HL-60 (cell line): Measurements from ENCODE around the gene EVA1A.

Experiments
- DNase-seq, 2 experiments: peaks; one replicate each; pipeline ENCODE4 v3.0.0-alpha.2; 2010 to 2020; ENCODE audit warnings: low read depth in 1 of 2, low spot score in 1 of 2
- H3K27ac ChIP-seq: fragments of 250-450 bp; sonication (Bioruptor Pico); replicated peaks from 2 replicates; pipeline ENCODE4 v1.5.1; 2020; ENCODE audit warnings: mild to moderate bottlenecking, moderate library complexity
- H3K27me3 ChIP-seq: fragments of 250-450 bp; sonication (Bioruptor Pico); 2 replicates; pipeline ENCODE4 v1.5.1; 2021; ENCODE audit warnings: mild to moderate bottlenecking, moderate library complexity; ENCODE audit not compliant: insufficient read depth, poor library complexity, severe bottlenecking
- H3K4me3 ChIP-seq: replicated peaks from 2 replicates; pipeline ENCODE4 v1.5.1; 2011; ENCODE audit warnings: mild to moderate bottlenecking, control low read depth, low read length; ENCODE audit not compliant: insufficient read depth
- GABPA ChIP-seq: IDR thresholded peaks from 2 replicates; pipeline ENCODE4 v1.6.1; 2012; ENCODE audit warnings: low read depth
- POLR2AphosphoS5 ChIP-seq: IDR thresholded peaks from 2 replicates; pipeline ENCODE4 v1.6.1; 2012; ENCODE audit warnings: low read depth
- SPI1 ChIP-seq: IDR thresholded peaks from 2 replicates; pipeline ENCODE4 v1.6.1; 2012; ENCODE audit warnings: low read depth, mild to moderate bottlenecking, borderline replicate concordance
- TF ChIP-seq, protein P1 (sequence below): IDR thresholded peaks from 2 replicates; pipeline ENCODE4 v1.6.1; 2012; ENCODE audit warnings: low read depth; ENCODE audit not compliant: insufficient replicate concordance
- TF ChIP-seq, protein P2 (sequence below): IDR thresholded peaks from one replicate; pipeline ENCODE4 v1.5.1; 2011; ENCODE audit warnings: low read length, control low read depth, inconsistent platforms; ENCODE audit not compliant: insufficient read depth

The EVA1A gene

DNA sequence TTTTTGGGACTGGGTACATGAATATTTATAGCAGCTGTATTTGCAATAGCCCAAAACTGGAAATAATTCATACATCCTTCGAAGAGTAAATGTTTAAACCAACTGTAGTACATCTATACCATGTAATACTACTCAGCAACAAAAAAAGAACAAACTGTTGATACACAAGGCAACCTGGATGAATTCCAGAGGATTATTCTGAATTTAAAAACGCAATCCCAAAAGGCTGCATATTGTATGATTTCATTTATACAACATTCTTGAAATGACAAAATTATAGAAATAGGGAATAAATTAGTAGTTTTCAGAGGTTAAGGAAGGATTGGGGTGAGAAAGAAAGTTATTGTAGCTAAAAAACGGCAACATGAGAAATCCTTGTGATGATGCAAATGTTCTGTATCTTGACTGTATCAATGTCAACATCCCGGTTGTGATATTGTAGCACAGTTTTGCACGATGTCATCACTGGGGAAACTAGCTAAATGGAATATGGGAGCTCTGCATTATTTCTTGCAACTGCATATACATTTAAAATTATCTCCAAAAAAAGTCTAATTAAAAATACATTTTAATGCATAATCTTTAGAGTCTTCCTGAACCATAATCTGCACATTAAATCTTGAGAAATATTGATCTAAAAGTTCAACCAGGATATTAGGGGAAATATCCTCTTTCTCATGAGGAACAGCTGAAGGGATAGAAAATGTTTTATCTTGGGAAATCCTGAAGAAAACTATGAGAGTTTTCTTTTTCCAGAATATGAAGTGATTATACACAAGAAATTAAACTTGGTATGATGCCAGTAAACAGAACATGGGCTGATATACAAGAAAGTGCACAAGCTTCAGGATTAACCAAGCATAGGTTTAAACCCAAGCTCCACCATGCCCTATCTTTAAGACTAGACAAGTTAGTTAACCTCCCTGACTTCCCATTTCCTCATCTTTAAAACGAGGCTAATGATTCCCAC is 21.9 kb downstream of the EVA1A start:
- TF ChIP-seq, protein P1, sequence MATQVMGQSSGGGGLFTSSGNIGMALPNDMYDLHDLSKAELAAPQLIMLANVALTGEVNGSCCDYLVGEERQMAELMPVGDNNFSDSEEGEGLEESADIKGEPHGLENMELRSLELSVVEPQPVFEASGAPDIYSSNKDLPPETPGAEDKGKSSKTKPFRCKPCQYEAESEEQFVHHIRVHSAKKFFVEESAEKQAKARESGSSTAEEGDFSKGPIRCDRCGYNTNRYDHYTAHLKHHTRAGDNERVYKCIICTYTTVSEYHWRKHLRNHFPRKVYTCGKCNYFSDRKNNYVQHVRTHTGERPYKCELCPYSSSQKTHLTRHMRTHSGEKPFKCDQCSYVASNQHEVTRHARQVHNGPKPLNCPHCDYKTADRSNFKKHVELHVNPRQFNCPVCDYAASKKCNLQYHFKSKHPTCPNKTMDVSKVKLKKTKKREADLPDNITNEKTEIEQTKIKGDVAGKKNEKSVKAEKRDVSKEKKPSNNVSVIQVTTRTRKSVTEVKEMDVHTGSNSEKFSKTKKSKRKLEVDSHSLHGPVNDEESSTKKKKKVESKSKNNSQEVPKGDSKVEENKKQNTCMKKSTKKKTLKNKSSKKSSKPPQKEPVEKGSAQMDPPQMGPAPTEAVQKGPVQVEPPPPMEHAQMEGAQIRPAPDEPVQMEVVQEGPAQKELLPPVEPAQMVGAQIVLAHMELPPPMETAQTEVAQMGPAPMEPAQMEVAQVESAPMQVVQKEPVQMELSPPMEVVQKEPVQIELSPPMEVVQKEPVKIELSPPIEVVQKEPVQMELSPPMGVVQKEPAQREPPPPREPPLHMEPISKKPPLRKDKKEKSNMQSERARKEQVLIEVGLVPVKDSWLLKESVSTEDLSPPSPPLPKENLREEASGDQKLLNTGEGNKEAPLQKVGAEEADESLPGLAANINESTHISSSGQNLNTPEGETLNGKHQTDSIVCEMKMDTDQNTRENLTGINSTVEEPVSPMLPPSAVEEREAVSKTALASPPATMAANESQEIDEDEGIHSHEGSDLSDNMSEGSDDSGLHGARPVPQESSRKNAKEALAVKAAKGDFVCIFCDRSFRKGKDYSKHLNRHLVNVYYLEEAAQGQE: no peak
- TF ChIP-seq SPI1: no peak
- Histone ChIP-seq H3K4me3 (no peak overlapping the region), H3K27ac (no peak overlapping the region), H3K27me3 (no peaks in the 10 kb centered on the region)
- no peak for DNase-seq

DNA sequence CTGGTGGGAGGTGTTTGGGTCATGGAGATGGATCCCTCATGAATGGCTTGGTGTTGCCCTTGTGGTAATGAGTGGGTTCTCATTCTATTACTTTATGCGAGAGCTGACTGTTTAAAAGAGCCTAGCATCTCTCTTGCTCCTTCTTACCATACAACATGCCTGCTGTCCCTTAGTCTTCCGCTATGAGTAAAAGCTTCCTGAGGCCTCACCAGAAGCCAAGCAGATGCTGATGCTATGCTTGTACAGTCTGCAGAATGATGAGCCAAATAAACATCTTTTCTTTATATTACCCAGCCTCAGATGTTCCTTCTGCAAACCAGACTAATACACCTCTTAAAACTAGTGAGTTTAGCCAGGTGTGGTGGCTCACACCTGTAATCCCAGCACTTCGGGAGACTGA is 23.1 kb downstream of the EVA1A start:
- no peak overlapping the region for H3K27ac ChIP-seq
- no peak overlapping the region for H3K4me3 ChIP-seq
- no peak for DNase-seq
- TF ChIP-seq, protein P2, sequence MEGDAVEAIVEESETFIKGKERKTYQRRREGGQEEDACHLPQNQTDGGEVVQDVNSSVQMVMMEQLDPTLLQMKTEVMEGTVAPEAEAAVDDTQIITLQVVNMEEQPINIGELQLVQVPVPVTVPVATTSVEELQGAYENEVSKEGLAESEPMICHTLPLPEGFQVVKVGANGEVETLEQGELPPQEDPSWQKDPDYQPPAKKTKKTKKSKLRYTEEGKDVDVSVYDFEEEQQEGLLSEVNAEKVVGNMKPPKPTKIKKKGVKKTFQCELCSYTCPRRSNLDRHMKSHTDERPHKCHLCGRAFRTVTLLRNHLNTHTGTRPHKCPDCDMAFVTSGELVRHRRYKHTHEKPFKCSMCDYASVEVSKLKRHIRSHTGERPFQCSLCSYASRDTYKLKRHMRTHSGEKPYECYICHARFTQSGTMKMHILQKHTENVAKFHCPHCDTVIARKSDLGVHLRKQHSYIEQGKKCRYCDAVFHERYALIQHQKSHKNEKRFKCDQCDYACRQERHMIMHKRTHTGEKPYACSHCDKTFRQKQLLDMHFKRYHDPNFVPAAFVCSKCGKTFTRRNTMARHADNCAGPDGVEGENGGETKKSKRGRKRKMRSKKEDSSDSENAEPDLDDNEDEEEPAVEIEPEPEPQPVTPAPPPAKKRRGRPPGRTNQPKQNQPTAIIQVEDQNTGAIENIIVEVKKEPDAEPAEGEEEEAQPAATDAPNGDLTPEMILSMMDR: no peak
- TF ChIP-seq GABPA (no peak), SPI1 (no peak), POLR2AphosphoS5 (no peak)
- TF ChIP-seq, protein P1: no peak
- no peaks in the 10 kb centered on the region for H3K27me3 ChIP-seq

DNA sequence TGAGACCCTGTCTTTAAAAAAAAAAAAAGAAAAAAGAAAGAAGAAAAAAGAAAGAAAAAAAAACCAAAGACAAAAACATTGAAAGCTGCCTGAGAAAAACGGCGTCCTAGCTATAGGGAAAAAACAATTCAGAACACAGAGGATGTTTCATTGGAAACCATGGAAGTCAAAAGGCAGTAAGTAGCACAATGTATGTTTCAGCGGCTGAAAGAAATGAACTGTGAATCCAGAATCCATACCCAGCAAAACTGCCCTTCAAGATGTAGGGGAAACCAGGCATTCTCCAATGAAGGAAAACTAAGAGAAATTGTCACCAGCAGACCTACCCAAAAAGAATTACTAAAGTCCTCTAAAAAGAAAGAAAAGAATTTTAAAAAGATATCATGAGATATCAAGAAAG is 27.6 kb downstream of the EVA1A start:
- Histone ChIP-seq H3K27ac (no peak overlapping the region), H3K27me3 (peaks cover 3% of the 10 kb centered on the region), H3K4me3 (no peak overlapping the region)
- DNase-seq: no peak
- TF ChIP-seq SPI1 (no peak), POLR2AphosphoS5 (no peak), GABPA (no peak)
- TF ChIP-seq, protein P1: no peak
- TF ChIP-seq, protein P2: no peak
